ENCODE measurements around the gene SBDS. TPM values are rescaled to one million over a fixed set of nuclear protein-coding genes. Genes with fewer than 3 reads are reported as not detected.
"Not testable (repeated sequence)": the region's sequence is repeated elsewhere in the genome, so short reads cannot be mapped to it uniquely, and the experiment has no call there.

Gene SBDS
- total and polyA plus RNA-seq, 3 donors from 2014 or later, result 54.3 to 92.2 (median 64.6) TPM

- Histone ChIP-seq H3K27me3 (no peaks in the 10 kb centered on the region), H3K4me1 (no peaks in the 10 kb centered on the region), H3K36me3 (ENCODE audit: low read depth, missing control alignments) (no peaks in the 10 kb centered on the region), H3K4me3 (no peak overlapping the region), H3K27ac (no peak overlapping the region), H3K9me3 (no peaks in the 10 kb centered on the region)
- WGBS, 2 donors, result 89 to 90% methylated on average over 4 of the region's 4 CpGs
- TF ChIP-seq POLR2A (IDR thresholded peaks at IDR 0.05) (no peak), CTCF (IDR thresholded peaks at IDR 0.05) (no peak)
- intact Hi-C loops (cut with DNase I; ENCODE audit: low total_unique reads), result no loop called here
- no peak for DNase-seq
These were observed 12.9 kb upstream of the SBDS start for GRCh38 chr7:67008260-67008659.

- no peak for TF ChIP-seq CTCF (IDR thresholded peaks at IDR 0.05)
- no peaks in the 10 kb centered on the region for H3K9me3 ChIP-seq
- WGBS, 2 donors, result 82 to 86% methylated on average over 2 of the region's 2 CpGs
- H3K27me3 ChIP-seq, result no peaks in the 10 kb centered on the region
- DNase-seq, result no peak
- no peak overlapping the region for H3K4me3 ChIP-seq
- no peak overlapping the region for H3K27ac ChIP-seq
- H3K4me1 ChIP-seq, result no peaks in the 10 kb centered on the region
- intact Hi-C loops (cut with DNase I; ENCODE audit: low total_unique reads), result no loop called here
- H3K36me3 ChIP-seq (ENCODE audit: low read depth, missing control alignments), result no peaks in the 10 kb centered on the region
These were observed 11.6 kb upstream of the SBDS start for GRCh38 chr7:67006965-67007364.

GRCh38 chr7:67004145-67004544, 8.8 kb upstream of the SBDS start:
- intact Hi-C loops (cut with DNase I; ENCODE audit: low total_unique reads); H3K4me3 ChIP-seq; H3K27me3 ChIP-seq; H3K36me3 ChIP-seq (ENCODE audit: low read depth, missing control alignments); H3K27ac ChIP-seq; H3K4me1 ChIP-seq; DNase-seq; H3K9me3 ChIP-seq: not testable (repeated sequence)
- 84 to 85% methylated on average over 1 to 2 of the region's 2 CpGs for WGBS, 2 donors

GRCh38 chr7:67000601-67001258, 5.3 kb upstream of the SBDS start:
- H3K4me3 ChIP-seq; H3K4me1 ChIP-seq; H3K27me3 ChIP-seq; H3K36me3 ChIP-seq (ENCODE audit: low read depth, missing control alignments); H3K27ac ChIP-seq; intact Hi-C loops (cut with DNase I; ENCODE audit: low total_unique reads); H3K9me3 ChIP-seq; DNase-seq: not testable (repeated sequence)
- peak in 1 of 3 experiments; percentile 28 for TF ChIP-seq CTCF (IDR thresholded peaks at IDR 0.05)
- 57 to 58% methylated on average over 4 of the region's 5 CpGs for WGBS, 2 donors

- Histone ChIP-seq H3K4me3 (peak within 1 kb of the TSS; percentile 75 to 81), H3K27ac (peak within 1 kb of the TSS; percentile 82 to 93)
- 0 to 1% methylated on average over 19 to 43 of the region's 44 CpGs for WGBS, 2 donors
- H3K27me3 ChIP-seq; H3K4me1 ChIP-seq; H3K36me3 ChIP-seq (ENCODE audit: low read depth, missing control alignments); H3K9me3 ChIP-seq; intact Hi-C loops (cut with DNase I; ENCODE audit: low total_unique reads): not testable (repeated sequence)
- DNase-seq, result peak; percentile 99
These were observed 1.2 kb upstream of the SBDS start, which contains the start of gene TYW1 for GRCh38 chr7:66996444-66997191. Gene TYW1, plus strand, starts transcription at chr7:66996833. Its CDS starts 146 bp downstream, at chr7:66996979.
